ENCODE data around the gene KCNB1.

DNA sequence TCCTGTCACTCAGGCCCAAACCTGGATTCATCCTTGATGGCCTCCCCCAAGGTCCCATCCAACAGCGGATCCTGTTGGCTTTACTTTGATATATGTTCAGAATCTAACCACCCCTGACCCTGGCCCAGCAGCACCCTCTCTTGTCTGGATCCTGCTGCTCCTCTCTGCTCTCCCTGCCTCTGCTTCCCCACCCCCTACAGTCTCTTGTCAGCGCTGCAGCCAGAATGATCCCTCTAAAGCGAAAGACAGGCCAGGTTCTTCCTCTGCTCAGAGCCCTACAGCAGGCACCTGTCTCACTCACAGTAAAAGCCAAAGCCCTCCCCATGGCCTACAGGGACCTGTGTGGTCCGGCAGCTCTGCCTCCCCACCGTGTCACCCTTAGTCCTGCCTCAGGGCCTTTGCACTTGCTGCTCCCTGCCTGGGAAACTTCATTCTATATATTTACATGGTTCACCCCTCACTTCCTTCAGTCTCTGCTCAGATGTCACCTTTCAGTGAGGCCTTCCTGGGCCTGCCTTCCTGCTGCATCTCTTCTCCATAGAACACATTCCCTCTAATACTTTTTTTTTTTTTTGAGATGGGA, 37.4 kb upstream of the KCNB1 start:
- TF ChIP-seq, protein P1, sequence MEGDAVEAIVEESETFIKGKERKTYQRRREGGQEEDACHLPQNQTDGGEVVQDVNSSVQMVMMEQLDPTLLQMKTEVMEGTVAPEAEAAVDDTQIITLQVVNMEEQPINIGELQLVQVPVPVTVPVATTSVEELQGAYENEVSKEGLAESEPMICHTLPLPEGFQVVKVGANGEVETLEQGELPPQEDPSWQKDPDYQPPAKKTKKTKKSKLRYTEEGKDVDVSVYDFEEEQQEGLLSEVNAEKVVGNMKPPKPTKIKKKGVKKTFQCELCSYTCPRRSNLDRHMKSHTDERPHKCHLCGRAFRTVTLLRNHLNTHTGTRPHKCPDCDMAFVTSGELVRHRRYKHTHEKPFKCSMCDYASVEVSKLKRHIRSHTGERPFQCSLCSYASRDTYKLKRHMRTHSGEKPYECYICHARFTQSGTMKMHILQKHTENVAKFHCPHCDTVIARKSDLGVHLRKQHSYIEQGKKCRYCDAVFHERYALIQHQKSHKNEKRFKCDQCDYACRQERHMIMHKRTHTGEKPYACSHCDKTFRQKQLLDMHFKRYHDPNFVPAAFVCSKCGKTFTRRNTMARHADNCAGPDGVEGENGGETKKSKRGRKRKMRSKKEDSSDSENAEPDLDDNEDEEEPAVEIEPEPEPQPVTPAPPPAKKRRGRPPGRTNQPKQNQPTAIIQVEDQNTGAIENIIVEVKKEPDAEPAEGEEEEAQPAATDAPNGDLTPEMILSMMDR (conservative IDR thresholded peaks at IDR 0.05; ENCODE audit: low read depth, low read length): no peak
- no peak for TF ChIP-seq POLR2A (IDR thresholded peaks at IDR 0.05; ENCODE audit: low read depth, low read length)
- TF ChIP-seq CEBPB (IDR thresholded peaks at IDR 0.05; ENCODE audit: low read depth, low read length): no peak
- TF ChIP-seq, protein P2, sequence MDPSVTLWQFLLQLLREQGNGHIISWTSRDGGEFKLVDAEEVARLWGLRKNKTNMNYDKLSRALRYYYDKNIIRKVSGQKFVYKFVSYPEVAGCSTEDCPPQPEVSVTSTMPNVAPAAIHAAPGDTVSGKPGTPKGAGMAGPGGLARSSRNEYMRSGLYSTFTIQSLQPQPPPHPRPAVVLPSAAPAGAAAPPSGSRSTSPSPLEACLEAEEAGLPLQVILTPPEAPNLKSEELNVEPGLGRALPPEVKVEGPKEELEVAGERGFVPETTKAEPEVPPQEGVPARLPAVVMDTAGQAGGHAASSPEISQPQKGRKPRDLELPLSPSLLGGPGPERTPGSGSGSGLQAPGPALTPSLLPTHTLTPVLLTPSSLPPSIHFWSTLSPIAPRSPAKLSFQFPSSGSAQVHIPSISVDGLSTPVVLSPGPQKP (IDR thresholded peaks at IDR 0.05; ENCODE audit: borderline replicate concordance, low read depth, low read length): no peak
- TF ChIP-seq MXI1 (IDR thresholded peaks at IDR 0.05; ENCODE audit: borderline replicate concordance, low read depth, low read length): no peak
- TF ChIP-seq MAZ (IDR thresholded peaks at IDR 0.05; ENCODE audit: borderline replicate concordance, low read depth, low read length): no peak
- TF ChIP-seq RAD21 (IDR thresholded peaks at IDR 0.05; ENCODE audit: low read length): no peak

Data from IMR-90 (cell line).